SH-SY5Y (cell line): ENCODE results near the gene C10orf90.

Source experiments
- GATA2 ChIP-seq: IDR thresholded peaks from 2 replicates; pipeline ENCODE4 v1.6.1; 2011; ENCODE audit warnings: mild to moderate bottlenecking, low read depth, low read length
- GATA3 ChIP-seq: IDR thresholded peaks from 2 replicates; pipeline ENCODE4 v1.6.1; 2011; ENCODE audit warnings: low read depth, mild to moderate bottlenecking, low read length, moderate library complexity

The C10orf90 gene

GRCh38 chr10:126375926-126376554 is 294.5 kb downstream of the C10orf90 start:
- TF ChIP-seq GATA3: no peak
- TF ChIP-seq GATA2: no peak

DNA sequence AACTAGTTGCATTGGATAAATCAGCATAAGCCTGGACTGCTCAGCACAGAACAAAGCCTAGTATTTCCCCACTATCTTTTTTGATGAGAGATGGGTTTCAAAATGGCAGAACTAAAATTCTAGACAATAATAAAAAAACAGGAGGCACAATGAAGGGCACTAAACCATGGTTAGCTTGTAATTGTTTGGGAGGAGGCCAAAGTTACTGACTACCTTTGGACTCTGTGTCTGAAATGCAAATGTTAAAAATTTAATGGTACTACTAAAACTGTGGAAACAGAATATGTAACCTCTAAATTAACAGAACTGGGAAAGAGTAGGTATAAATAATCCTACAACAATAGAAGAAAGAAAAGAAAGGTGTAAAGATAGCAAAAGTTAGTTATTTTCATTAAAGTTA is 295.2 kb downstream of the C10orf90 start:
- TF ChIP-seq GATA3 (no peak), GATA2 (no peak)
